GM12878 (cell line): Measurements from ENCODE around the gene PLD5. TPM values are rescaled to one million over a fixed set of nuclear protein-coding genes. Genes with fewer than 3 reads are reported as not detected.
A peak's percentile ranks its signal among the peaks of the same experiment; 100 is the strongest.

Experiments used
- ATAC-seq: fragments of 200-7000 bp; cut with Tn5 transposase; 3 replicates; pipeline ENCODE4 v1.9.1; 2020; ENCODE audit warnings: mild to moderate bottlenecking, moderate library complexity
- BruUV-seq: library from RNA; stranded (reverse); fragments of 400-500 nt; replicated peaks from 2 replicates; lab custom pipeline; 2021; lab: Mats Ljungman, UMichigan
- CTCF ChIA-PET: fragments of 300-600 bp; sonication (Branson Sonifier 250); formaldehyde crosslinking; extraction: SDS; loops from one replicate; lab custom pipeline; 2021; ENCODE audit warnings: inconsistent platforms; lab: Yijun Ruan, JAX
- POLR2A ChIA-PET: fragments of 350-600 bp; formaldehyde crosslinking; extraction: SDS; loops from one replicate; lab custom pipeline; 2021; ENCODE audit warnings: inconsistent platforms; lab: Charles Lee
- RAD21 ChIA-PET: fragments of 300-600 bp; sonication (Branson Sonifier 250); formaldehyde crosslinking; loops from one replicate; lab custom pipeline; 2023; ENCODE audit warnings: antibody characterized with exemption; ENCODE audit not compliant: unreplicated experiment; lab: Charles Lee
- SMC1A ChIA-PET: fragments of 300-600 bp; sonication (Branson Sonifier 250); formaldehyde crosslinking; loops from one replicate; lab custom pipeline; 2023; ENCODE audit not compliant: unreplicated experiment, uncharacterized antibody; lab: Charles Lee
- DNase-seq: peaks from one replicate; pipeline ENCODE4 v3.0.0-alpha.2; 2011; ENCODE audit warnings: low read depth, low spot score
- FAIRE-seq: peaks from 3 replicates; lab custom pipeline; 2011; peaks lifted over from hg19 to GRCh38; lab: Jason Lieb, UNC
- H2AFZ ChIP-seq: 2 replicates; pipeline ENCODE4 v1.6.0; 2011; ENCODE audit warnings: low read depth, low read length, control low read depth; ENCODE audit not compliant: control insufficient read depth
- H3K27ac ChIP-seq: 2 replicates; pipeline ENCODE4 v1.5.1; 2011; ENCODE audit warnings: control low read depth; ENCODE audit not compliant: control insufficient read depth, insufficient read depth
- H3K27me3 ChIP-seq, 2 experiments: replicated peaks in 1 of 2; 2 replicates each; pipeline versions ENCODE4 v1.6.0 to v1.6.1; 2011; ENCODE audit warnings: low read length in 1 of 2; ENCODE audit not compliant: control insufficient read depth in 2 of 2, insufficient read depth in 2 of 2
- H3K36me3 ChIP-seq, 2 experiments: 2 replicates each; pipeline ENCODE4 v1.5.1; 2011; ENCODE audit warnings: low read length in 1 of 2; ENCODE audit not compliant: control insufficient read depth in 2 of 2, insufficient read depth in 2 of 2
- H3K4me1 ChIP-seq: 2 replicates; pipeline ENCODE4 v1.6.1; 2011; ENCODE audit warnings: mild to moderate bottlenecking, low read length, moderate library complexity, mixed read lengths; ENCODE audit not compliant: control insufficient read depth, insufficient read depth
- H3K4me2 ChIP-seq: 2 replicates; pipeline ENCODE4 v1.6.0; 2011; ENCODE audit warnings: control low read depth; ENCODE audit not compliant: control insufficient read depth, insufficient read depth
- H3K4me3 ChIP-seq: fragments of 200-600 bp; sonication (generic); 2 replicates; pipeline ENCODE4 v1.5.1; 2016
- H3K79me2 ChIP-seq: 2 replicates; pipeline ENCODE4 v1.6.0; 2011; ENCODE audit warnings: low read length; ENCODE audit not compliant: control insufficient read depth, insufficient read depth
- H3K9ac ChIP-seq: 2 replicates; pipeline ENCODE4 v1.8.0; 2011; ENCODE audit warnings: low read length, control low read depth, mixed read lengths; ENCODE audit not compliant: control insufficient read depth, insufficient read depth
- H3K9me3 ChIP-seq: replicated peaks from 3 replicates; pipeline ENCODE4 v1.5.1; 2011; ENCODE audit warnings: mild to moderate bottlenecking, low read length; ENCODE audit not compliant: control insufficient read depth, insufficient read depth
- H4K20me1 ChIP-seq: 2 replicates; pipeline ENCODE4 v1.6.0; 2011; ENCODE audit not compliant: control insufficient read depth, insufficient read depth
- CREB1 ChIP-seq: IDR thresholded peaks from 2 replicates; pipeline ENCODE4 v1.6.1; 2012; ENCODE audit warnings: low read depth, mild to moderate bottlenecking, inconsistent platforms
- IKZF1 ChIP-seq: fragments of 450-650 bp; conservative IDR thresholded peaks from 2 replicates; pipeline ENCODE4 v1.6.1; 2017; ENCODE audit warnings: antibody characterized with exemption, mild to moderate bottlenecking
- MXI1 ChIP-seq: fragments of 150-350 bp; IDR thresholded peaks from 2 replicates; pipeline ENCODE4 v1.6.1; 2011; ENCODE audit warnings: low read depth, mild to moderate bottlenecking, inconsistent platforms, low read length, improper control_type of control experiment
- MYB ChIP-seq: fragments of 150-350 bp; IDR thresholded peaks from 2 replicates; pipeline ENCODE4 v1.6.1; 2014; ENCODE audit warnings: mild to moderate bottlenecking, low read depth, low read length, borderline replicate concordance
- NR2C1 ChIP-seq: fragments of 450-650 bp; IDR thresholded peaks from 2 replicates; pipeline ENCODE4 v1.6.1; 2017; ENCODE audit warnings: antibody characterized with exemption, mild to moderate bottlenecking, moderate library complexity
- PML ChIP-seq: IDR thresholded peaks from 2 replicates; pipeline ENCODE4 v1.6.1; 2012; ENCODE audit warnings: low read length, inconsistent platforms
- RB1 ChIP-seq: fragments of 450-650 bp; formaldehyde crosslinking; IDR thresholded peaks from 2 replicates; pipeline ENCODE4 v1.6.1; 2017; ENCODE audit warnings: mild to moderate bottlenecking, borderline replicate concordance
- SIX5 ChIP-seq: IDR thresholded peaks from 2 replicates; pipeline ENCODE4 v1.6.1; 2011; ENCODE audit warnings: mild to moderate bottlenecking, low read depth, low read length, moderate library complexity; ENCODE audit not compliant: severe bottlenecking
- SP1 ChIP-seq: IDR thresholded peaks from one replicate; pipeline ENCODE4 v1.6.1; 2011; ENCODE audit warnings: low read depth, low read length
- SUZ12 ChIP-seq: fragments of 200-600 bp; sonication (generic); IDR thresholded peaks from one replicate; pipeline ENCODE4 v1.6.1; 2018; ENCODE audit warnings: antibody characterized with exemption, mild to moderate bottlenecking; ENCODE audit not compliant: unreplicated experiment
- WGBS: methylation state at CpG from one replicate; pipeline ENCODE4 v1.1.6; 2016; ENCODE audit warnings: low lambda C conversion rate; ENCODE audit not compliant: insufficient replicate concordance, insufficient coverage; ENCODE audit errors: missing lambda C conversion rate; 5-methylcytosine and 5-hydroxymethylcytosine counted together
- in situ Hi-C: fragments of 300-500 bp; cut with MboI; formaldehyde crosslinking; loops from 9 replicates; pipeline ENCODE4 v1.14.3; 2018; ENCODE audit warnings: mixed read lengths
- intact Hi-C: fragments of 100-400 bp; cut with micrococcal nuclease; formaldehyde crosslinking; loops from one replicate; pipeline ENCODE4 v1.14.2; 2022; ENCODE audit not compliant: unreplicated experiment
- polyA plus RNA-seq, 11 experiments: library from polyadenylated mRNA; depleted of rRNA in 4 of 11; unstranded in 6 of 11; stranded (reverse) in 5 of 11; fragments of >200 nt; fragmentation: Nextera tagmentation in 4 of 11; fragmentation: Illumina TruSeq in 1 of 11; extraction: Ambion mirVana in 4 of 11; extraction: Trizol in 1 of 11; gene quantifications; 1 replicate in 1 of 11; 2 replicates in 10 of 11; pipeline versions ENCODE4 v1.2.1 to v1.2.3, GENCODE V29; 2011 to 2016; ENCODE audit warnings: inconsistent platforms in 2 of 11, missing spikeins in 2 of 11, low read depth in 1 of 11
- total RNA-seq, 4 experiments: library from RNA; depleted of rRNA in 3 of 4; stranded (reverse); fragments of >200 nt in 3 of 4; fragmentation: Illumina TruSeq in 1 of 4; extraction: Trizol in 1 of 4; gene quantifications; 2 replicates each; pipeline versions ENCODE4 v1.2.1 to v1.2.3, GENCODE V29; 2013 to 2021

The PLD5 gene
- total and polyA plus RNA-seq, 10 of the 15 experiments (the other 5 are each of a cell fraction or from before 2014, with no cell fraction given): not detected

GRCh38 chr1:242427519-242427918 is 97.0 kb downstream of the PLD5 start:
- 9% methylated on average over 4 of the region's 4 CpGs for WGBS
- Histone ChIP-seq H3K9me3 (no peaks in the 10 kb centered on the region), H2AFZ (no peak overlapping the region), H3K79me2 (no peaks in the 10 kb centered on the region), H3K4me1 (no peaks in the 10 kb centered on the region), H3K4me2 (no peak overlapping the region), H3K9ac (no peak overlapping the region), H3K4me3 (no peak overlapping the region), H3K27me3 (no peaks in the 10 kb centered on the region; a peak in 1 of 4 replicates), H3K36me3 (no peaks in the 10 kb centered on the region), H3K27ac (no peak overlapping the region), H4K20me1 (no peaks in the 10 kb centered on the region)
- RAD21 ChIA-PET: no interaction called here
- POLR2A ChIA-PET: no interaction called here
- CTCF ChIA-PET: interaction anchor here (1.1 to 2.2 kb wide), 2 partner anchors 27 to 916 kb away, joined by 3 to 7 read pairs; no protein-coding TSS in a partner anchor
- DNase-seq: no peak
- no peak for ATAC-seq
- FAIRE-seq: peak; percentile 18
- TF ChIP-seq MYB: no peak
- in situ Hi-C loops: no loop called here
- intact Hi-C loops: no loop called here
- SMC1A ChIA-PET: interaction anchor here (1.1 to 1.4 kb wide), 2 partner anchors 11 to 27 kb away, joined by 3 read pairs; no protein-coding TSS in a partner anchor
- no TSS peak for BruUV-seq

GRCh38 chr1:242426271-242426905 is 98.1 kb downstream of the PLD5 start:
- DNase-seq (no peak), FAIRE-seq (no peak)
- Histone ChIP-seq H3K36me3 (no peaks in the 10 kb centered on the region), H3K4me2 (no peak overlapping the region), H3K9me3 (no peaks in the 10 kb centered on the region)
- WGBS: 64% methylated on average over 6 of the region's 6 CpGs
- CTCF ChIA-PET: interaction anchor here (2.2 kb wide), 1 partner anchor 29 kb away, joined by 7 read pairs; no protein-coding TSS in a partner anchor
- intact Hi-C loops: no loop called here
- RAD21 ChIA-PET: no interaction called here
- TF ChIP-seq RB1 (no peak), SP1 (no peak), IKZF1 (no peak), SUZ12 (no peak), NR2C1 (no peak), CREB1 (no peak), SIX5 (no peak), MXI1 (no peak), PML (no peak)
- TF ChIP-seq, all 136 proteins: peak for 0
- BruUV-seq: no TSS peak
- no peak overlapping the region for H3K4me3 ChIP-seq
- H3K27ac ChIP-seq: no peak overlapping the region
- H3K79me2 ChIP-seq: no peaks in the 10 kb centered on the region
- ChIA-PET POLR2A (no interaction called here), SMC1A (interaction anchor here (0.7 kb wide), 1 partner anchor 10 kb away, joined by 4 read pairs; no protein-coding TSS in a partner anchor)
- no peaks in the 10 kb centered on the region for H3K4me1 ChIP-seq
- in situ Hi-C loops: no loop called here
- H2AFZ ChIP-seq: no peak overlapping the region
- no peaks in the 10 kb centered on the region for H3K27me3 ChIP-seq
- ATAC-seq: no peak
- no peak overlapping the region for H3K9ac ChIP-seq
- H4K20me1 ChIP-seq: no peaks in the 10 kb centered on the region
